Measurements from ENCODE around the gene KIAA1614.

Gene KIAA1614

GRCh38 chr1:180915426-180915965 lies 2.8 kb downstream of the KIAA1614 start:
- no peak overlapping the region for H3K4me3 ChIP-seq (replicated peaks in 1 of 2; ENCODE audit: low read depth in 2 of 2, low read length in 2 of 2)
- DNase-seq (ENCODE audit: low read depth in 2 of 2) = no peak
- no peak for TF ChIP-seq CTCF (IDR thresholded peaks at IDR 0.05; ENCODE audit: low read depth, low read length)

GRCh38 chr1:180916012-180916770 lies 3.5 kb downstream of the KIAA1614 start:
- TF ChIP-seq CTCF (IDR thresholded peaks at IDR 0.05; ENCODE audit: low read depth, low read length) = no peak
- no peak overlapping the region for H3K4me3 ChIP-seq (replicated peaks in 1 of 2; ENCODE audit: low read depth in 2 of 2, low read length in 2 of 2)
- no peak for DNase-seq (ENCODE audit: low read depth in 2 of 2)

- no peak for DNase-seq (ENCODE audit: low read depth in 2 of 2)
- no peak overlapping the region for H3K4me3 ChIP-seq (replicated peaks in 1 of 2; ENCODE audit: low read depth in 2 of 2, low read length in 2 of 2)
- no peak for TF ChIP-seq CTCF (IDR thresholded peaks at IDR 0.05; ENCODE audit: low read depth, low read length)
These were observed 4.1 kb downstream of the KIAA1614 start for GRCh38 chr1:180916771-180917170.

GRCh38 chr1:180917306-180918065 lies 4.8 kb downstream of the KIAA1614 start:
- no peak for TF ChIP-seq CTCF (IDR thresholded peaks at IDR 0.05; ENCODE audit: low read depth, low read length)
- no peak overlapping the region for H3K4me3 ChIP-seq (replicated peaks in 1 of 2; ENCODE audit: low read depth in 2 of 2, low read length in 2 of 2)
- DNase-seq (ENCODE audit: low read depth in 2 of 2) = peak in 1 of 2 donors; percentile 37

- no peak for DNase-seq (ENCODE audit: low read depth in 2 of 2)
- H3K4me3 ChIP-seq (replicated peaks in 1 of 2; ENCODE audit: low read depth in 2 of 2, low read length in 2 of 2) = no peak overlapping the region
- no peak for TF ChIP-seq CTCF (IDR thresholded peaks at IDR 0.05; ENCODE audit: low read depth, low read length)
These were observed 5.8 kb downstream of the KIAA1614 start for GRCh38 chr1:180918519-180918918.

GRCh38 chr1:180919183-180919700 lies 6.5 kb downstream of the KIAA1614 start:
- TF ChIP-seq CTCF (IDR thresholded peaks at IDR 0.05; ENCODE audit: low read depth, low read length) = no peak
- DNase-seq (ENCODE audit: low read depth in 2 of 2) = no peak
- H3K4me3 ChIP-seq (replicated peaks in 1 of 2; ENCODE audit: low read depth in 2 of 2, low read length in 2 of 2) = no peak overlapping the region
